Measurements from ENCODE around the gene SLC24A1.
"Not testable (repeated sequence)": the region's sequence is repeated elsewhere in the genome, so short reads cannot be mapped to it uniquely, and the experiment has no call there.

SLC24A1 gene

GRCh38 chr15:65603134-65603533, 18.6 kb upstream of the SLC24A1 start:
- H3K4me3 ChIP-seq (ENCODE audit: low read depth, low read length): no peak overlapping the region
- TF ChIP-seq CTCF (IDR thresholded peaks at IDR 0.05; ENCODE audit: borderline replicate concordance, insufficient read depth, low read depth, low read length): no peak

GRCh38 chr15:65603559-65603958, 18.2 kb upstream of the SLC24A1 start:
- H3K4me3 ChIP-seq (ENCODE audit: low read depth, low read length): no peak overlapping the region
- TF ChIP-seq CTCF (IDR thresholded peaks at IDR 0.05; ENCODE audit: borderline replicate concordance, insufficient read depth, low read depth, low read length): no peak

- peak; percentile 72 for TF ChIP-seq CTCF (IDR thresholded peaks at IDR 0.05; ENCODE audit: borderline replicate concordance, insufficient read depth, low read depth, low read length)
- H3K4me3 ChIP-seq (ENCODE audit: low read depth, low read length): peak within 1 kb of the TSS; percentile 99
Measured at GRCh38 chr15:65610871-65611718, 10.6 kb upstream of the SLC24A1 start, which contains the start of gene INTS14. INTS14 (minus strand) TSS chr15:65611131; CDS start chr15:65607380, 3,751 bp downstream.

- no peak for TF ChIP-seq CTCF (IDR thresholded peaks at IDR 0.05; ENCODE audit: borderline replicate concordance, insufficient read depth, low read depth, low read length)
- H3K4me3 ChIP-seq (ENCODE audit: low read depth, low read length): peak overlapping the region; percentile 99
Measured at GRCh38 chr15:65611888-65612615, 9.7 kb upstream of the SLC24A1 start.

GRCh38 chr15:65612616-65612946, 9.2 kb upstream of the SLC24A1 start:
- no peak overlapping the region for H3K4me3 ChIP-seq (ENCODE audit: low read depth, low read length)
- no peak for TF ChIP-seq CTCF (IDR thresholded peaks at IDR 0.05; ENCODE audit: borderline replicate concordance, insufficient read depth, low read depth, low read length)

GRCh38 chr15:65612949-65613744, 8.6 kb upstream of the SLC24A1 start:
- no peak overlapping the region for H3K4me3 ChIP-seq (ENCODE audit: low read depth, low read length)
- no peak for TF ChIP-seq CTCF (IDR thresholded peaks at IDR 0.05; ENCODE audit: borderline replicate concordance, insufficient read depth, low read depth, low read length)

- H3K4me3 ChIP-seq (ENCODE audit: low read depth, low read length): not testable (repeated sequence)
Measured at GRCh38 chr15:65615887-65616286, 5.9 kb upstream of the SLC24A1 start.

All from GM12875 (cell line).